Stimulated activated CD4-positive, alpha-beta T cell treated with anti-CD3 and anti-CD28 coated beads, Interleukin-4, amount 100 ng/mL, for 48 hours (primary cell): Measurements from ENCODE around the gene DHX34.
A peak's percentile ranks its signal among the peaks of the same experiment; 100 is the strongest.

ENCODE experiments used
- DNase-seq, 2 donors: peaks; one replicate each; pipeline ENCODE4 v3.0.0-alpha.2; 2020; ENCODE audit warnings: low read depth in 2 of 2

DHX34 gene

DNA sequence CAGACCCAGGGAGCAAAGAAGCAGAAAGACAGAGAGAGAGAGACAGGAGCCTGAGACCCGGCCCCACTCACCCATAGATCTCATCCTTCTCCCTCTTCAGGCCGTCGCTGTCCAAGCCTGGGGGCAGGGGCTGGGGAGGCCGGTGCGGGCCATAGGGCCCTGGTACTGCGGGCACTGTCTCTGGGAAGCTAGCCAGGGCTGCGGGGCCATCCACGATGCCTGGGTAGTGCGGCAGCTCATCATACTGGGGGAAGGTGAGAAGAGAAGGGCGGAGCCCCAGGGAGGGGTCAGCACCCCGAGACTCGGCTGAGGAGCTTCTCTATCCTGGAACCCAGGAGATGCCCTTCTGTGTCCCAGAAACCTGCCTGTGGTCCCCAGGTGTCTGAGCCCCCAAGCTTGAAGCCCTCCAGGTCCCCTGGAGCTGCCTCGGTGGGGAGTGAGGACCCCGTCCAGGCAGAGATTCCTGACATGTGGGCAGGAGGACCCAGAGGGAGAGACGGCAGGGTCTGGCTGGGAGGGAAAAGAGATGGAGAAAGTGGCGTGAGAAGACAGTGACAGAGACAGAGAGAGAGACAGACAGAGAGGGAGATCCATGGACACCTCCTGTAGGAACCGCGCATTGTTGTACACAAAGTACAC, 68.1 kb downstream of the DHX34 start:
- DNase-seq: no peak

- DNase-seq: no peak
Observed at GRCh38 chr19:47417746-47418691, 68.9 kb downstream of the DHX34 start.

DNA sequence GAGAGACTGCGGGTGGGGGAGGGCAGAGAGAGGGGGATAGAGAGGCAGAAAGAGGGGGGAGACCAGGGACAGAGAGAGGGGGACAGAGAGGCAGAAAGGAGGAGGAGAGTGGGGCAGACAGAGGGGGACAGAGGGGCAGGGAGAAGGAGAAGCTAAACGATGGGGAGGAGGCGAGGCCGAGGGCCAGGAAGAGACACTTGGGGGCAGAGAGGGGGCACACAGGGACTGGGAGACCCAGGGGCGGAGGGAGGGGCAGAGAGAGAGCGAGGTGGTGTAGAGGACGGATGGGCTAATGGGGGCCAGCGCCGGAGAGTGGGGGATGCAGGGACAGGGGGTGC, 69.5 kb downstream of the DHX34 start:
- no peak for DNase-seq

GRCh38 chr19:47419030-47419783, 70.1 kb downstream of the DHX34 start, which contains the start of gene MEIS3:
Gene MEIS3 (minus strand): TSS chr19:47419527. CDS start chr19:47419081, 446 bp downstream.
- DNase-seq: no peak

DNA sequence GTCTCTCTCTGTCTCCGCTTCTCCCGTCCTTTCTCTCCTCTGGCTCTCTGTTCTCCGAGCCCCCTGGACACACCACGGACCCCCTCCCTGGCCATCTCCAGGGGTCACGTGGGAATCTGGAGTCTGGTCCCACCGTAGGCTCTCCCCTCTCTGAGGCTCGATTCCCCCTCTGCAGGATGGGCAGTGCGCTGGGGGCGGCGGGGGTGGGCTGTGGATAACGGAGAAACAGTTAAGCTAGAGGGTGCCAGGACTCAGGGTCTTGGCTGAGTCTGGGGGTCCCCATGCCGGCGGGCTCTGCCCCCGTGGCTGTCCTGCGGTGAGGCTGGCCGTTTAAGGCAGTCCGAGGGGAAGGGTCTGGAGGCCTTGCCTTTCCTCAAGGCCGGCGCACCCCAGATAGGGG, 70.7 kb downstream of the DHX34 start:
- DNase-seq: no peak

- no peak for DNase-seq
Observed at GRCh38 chr19:47421244-47421786, 72.2 kb downstream of the DHX34 start.

DNA sequence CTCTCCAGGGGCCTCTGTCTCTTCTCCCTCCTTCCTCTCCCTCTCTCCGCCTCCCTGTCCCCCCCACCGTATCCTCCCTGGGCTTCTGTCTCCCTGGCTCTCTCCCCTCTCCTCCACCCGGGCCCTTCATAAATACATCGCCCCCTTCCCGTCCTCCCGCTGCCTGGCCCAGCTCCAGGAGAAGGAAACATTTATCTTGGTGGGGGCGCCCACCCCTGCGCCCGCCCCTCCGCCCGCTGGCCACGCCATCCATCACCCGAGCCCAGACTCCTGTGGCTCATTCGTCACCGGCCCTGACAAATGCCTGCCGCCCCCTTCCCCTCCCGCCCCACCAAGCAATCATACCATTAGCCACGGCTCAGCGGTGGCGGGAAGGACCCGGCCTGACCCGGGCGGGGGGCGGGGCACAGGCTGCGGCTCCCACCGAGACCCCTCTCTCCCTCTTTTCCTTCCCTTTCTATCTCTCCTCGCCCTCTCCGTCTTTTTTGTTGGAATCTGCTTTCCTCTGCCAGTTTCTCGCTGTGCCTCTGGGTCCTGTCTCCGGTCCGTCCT, 72.8 kb downstream of the DHX34 start:
- DNase-seq: no peak

GRCh38 chr19:47422417-47423163, 73.5 kb downstream of the DHX34 start:
- DNase-seq: no peak

DNA sequence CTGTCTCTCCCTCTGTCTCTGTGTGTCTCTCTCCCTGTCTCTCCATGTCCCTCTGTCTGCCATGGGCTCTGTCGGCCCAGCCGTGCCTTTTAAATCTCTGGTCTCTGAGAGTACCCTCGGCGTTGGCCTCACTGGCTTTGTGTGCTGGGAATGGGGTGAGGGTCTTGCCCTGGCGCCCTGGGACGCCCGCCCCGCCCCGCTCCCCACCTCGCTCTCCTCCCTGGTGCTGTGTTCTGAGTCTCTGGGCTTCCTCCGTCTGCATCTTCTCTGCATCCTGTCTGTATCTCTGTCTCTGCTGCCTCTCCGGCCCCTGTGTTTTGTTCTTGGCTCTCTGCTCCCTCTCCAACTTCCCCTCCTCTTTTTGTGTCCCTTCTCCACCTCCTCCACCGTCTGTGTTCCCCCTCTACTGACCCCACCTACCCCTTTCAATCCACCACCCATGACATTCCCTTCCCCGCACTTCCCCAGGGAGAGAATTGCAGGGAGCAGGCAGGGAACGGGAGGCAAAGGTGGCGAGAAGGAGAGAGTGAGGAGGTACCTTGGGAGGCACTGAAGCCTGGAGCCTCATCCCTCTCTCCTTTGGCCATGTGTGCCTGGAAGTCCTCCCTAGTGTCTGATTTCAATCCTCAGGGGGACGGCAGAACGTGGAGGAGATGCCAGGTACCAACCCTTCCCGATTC, 74.2 kb downstream of the DHX34 start:
- no peak for DNase-seq

DNA sequence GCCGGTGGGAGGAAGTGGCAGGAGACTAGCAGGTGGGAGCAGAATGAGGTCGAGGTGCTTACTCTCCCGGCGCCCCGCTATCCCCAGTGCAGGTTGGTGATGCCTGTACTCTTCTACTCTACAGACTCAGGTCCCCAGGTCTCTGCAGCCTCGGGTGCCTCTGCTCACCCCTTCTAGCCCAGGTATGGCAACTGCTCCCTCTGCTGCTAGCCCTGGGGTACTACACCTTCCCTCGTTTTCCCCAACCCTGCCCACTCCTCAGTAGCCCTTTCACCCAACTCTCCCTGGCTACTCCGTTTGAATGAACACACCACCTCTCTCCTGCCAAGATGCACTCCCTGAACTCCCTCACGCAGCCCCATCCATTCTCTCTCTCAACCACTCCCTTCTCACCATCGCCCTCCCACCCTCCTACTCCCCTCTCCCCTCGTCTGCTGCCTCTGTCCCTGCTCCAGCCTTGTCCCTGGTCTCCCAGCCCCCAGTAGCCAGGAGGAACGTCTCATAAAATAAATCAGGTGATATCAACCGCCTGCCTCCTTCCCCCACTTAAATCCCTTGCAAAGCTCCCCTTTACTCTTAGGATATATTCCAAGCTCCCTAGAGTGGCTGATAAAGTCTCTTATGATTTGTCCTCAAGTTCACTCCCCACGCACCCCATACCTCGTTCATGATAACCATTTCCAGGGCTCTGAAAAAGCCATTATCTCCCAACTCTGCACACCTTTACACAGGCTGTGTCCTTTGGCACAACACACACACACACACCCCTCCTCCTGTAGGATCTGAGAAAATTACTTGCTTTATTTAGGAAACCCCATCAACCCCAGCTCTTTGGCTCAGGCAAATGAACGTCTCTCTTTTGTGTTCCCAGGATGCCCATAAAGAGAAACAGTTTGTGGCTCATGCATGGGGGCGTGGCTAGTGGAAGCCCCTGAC, 78.4 kb downstream of the DHX34 start:
- peak; percentile 58 to 74 for DNase-seq

GRCh38 chr19:47428177-47428894, 79.2 kb downstream of the DHX34 start:
- peak; percentile 84 to 85 for DNase-seq

DNA sequence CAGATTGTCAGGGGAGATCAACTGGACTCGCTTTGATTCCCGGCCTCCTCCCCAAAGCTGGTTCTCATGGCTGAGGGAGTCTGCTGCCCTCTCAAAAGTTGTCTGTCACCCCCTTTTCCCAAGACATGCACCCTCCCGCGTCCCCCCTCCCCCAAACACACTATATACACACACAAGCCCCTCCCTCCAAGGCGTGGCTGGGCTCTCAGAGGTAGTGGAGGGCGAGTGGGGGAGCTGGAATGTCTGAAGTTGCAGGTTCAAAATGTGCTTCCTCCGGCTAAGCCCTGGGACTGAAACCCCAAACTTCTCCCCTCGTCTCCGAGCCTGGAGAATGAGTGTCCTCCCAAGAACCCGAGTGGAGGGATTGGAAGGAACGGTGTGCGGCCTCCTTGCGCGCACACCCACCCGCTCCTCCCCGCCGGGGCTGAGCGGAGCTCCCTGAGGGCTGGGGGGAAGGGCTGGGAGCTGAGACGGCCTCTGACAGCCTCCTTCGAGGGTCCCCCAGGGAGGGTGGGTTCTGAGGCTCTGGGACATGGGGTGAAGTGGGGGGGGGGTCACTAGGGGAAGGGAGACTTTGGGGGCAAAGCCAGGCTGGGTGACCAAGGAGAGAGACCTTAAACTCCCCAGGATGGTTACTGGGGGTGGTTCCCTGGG, 80.2 kb downstream of the DHX34 start:
- DNase-seq: no peak

GRCh38 chr19:47430041-47430802, 81.1 kb downstream of the DHX34 start:
- peak in 1 of 2 donors; percentile 22 for DNase-seq

- no peak for DNase-seq
Observed at GRCh38 chr19:47432091-47432490, 83.0 kb downstream of the DHX34 start.
